ENCODE measurements around the gene EXOC6B.
A peak's percentile ranks its signal among the peaks of the same experiment; 100 is the strongest.

GRCh38 chr2:72572501-72572900 lies 253.3 kb downstream of the EXOC6B start:
- TF ChIP-seq RARB (CRISPR knock-in tag; IDR thresholded peaks at IDR 0.05) (0 out of 2 replicates have a peak, but pooled peaks have one; percentile 54), CTCF (IDR thresholded peaks at IDR 0.05) (no peak), KDM1A (IDR thresholded peaks at IDR 0.05; ENCODE audit: low read depth) (no peak), BHLHE40 (IDR thresholded peaks at IDR 0.05; ENCODE audit: low read depth, low read length) (no peak), MAX (IDR thresholded peaks at IDR 0.05) (no peak), PBX3 (IDR thresholded peaks at IDR 0.05) (no peak), HOXA7 (CRISPR knock-in tag; IDR thresholded peaks at IDR 0.05) (no peak), MAFK (IDR thresholded peaks at IDR 0.05; ENCODE audit: partially characterized antibody) (no peak), RFX5 (IDR thresholded peaks at IDR 0.05) (no peak), RAD21 (conservative IDR thresholded peaks at IDR 0.05 in 1 of 2, IDR thresholded peaks at IDR 0.05 in 1 of 2) (0 out of 5 replicates have a peak, but pooled peaks of 1 of the 2 experiments have one; percentile 4), NFE2L2 (conservative IDR thresholded peaks at IDR 0.05; ENCODE audit: low read length) (no peak)
